NCI-H1436 treated with DMSO at 0.1 percent for 48 hours (cell line): ENCODE data around the gene MAN1A1.

Experiments used
- DNase-seq: peaks from one replicate; lab custom pipeline; 2025; lab: John Stamatoyannopoulos, UW

The MAN1A1 gene

DNA sequence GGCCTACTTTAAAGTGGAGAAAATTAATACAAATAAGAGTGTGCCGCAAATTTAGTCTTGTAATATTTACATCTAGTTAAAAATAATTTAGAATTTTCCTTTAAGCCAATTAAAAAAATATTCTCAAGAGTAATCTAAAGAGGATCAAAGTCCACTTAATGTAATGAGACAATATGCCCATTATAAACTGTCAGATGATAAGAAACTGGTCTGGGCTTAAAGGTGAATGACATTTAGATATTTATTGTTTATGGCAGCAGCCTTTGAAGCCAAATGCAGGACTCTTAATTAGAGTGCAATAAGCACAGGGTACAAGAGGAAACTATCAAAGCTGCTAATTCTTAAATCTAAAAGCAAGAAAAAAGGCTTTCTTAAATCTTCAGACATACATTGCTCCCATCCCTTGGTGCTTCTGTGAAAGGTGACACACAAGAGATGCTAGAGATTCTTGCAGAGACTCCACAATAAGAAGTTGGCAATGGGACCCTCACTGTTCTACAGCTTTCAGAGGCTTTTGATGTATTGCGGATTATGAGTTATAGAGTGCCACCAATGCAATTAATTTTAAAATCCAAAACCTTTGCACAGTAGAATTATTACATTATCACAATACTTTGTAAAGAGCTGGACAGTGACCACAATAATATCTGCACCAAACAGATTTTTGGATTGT is 116.1 kb downstream of the MAN1A1 start:
- DNase-seq, result no peak

DNA sequence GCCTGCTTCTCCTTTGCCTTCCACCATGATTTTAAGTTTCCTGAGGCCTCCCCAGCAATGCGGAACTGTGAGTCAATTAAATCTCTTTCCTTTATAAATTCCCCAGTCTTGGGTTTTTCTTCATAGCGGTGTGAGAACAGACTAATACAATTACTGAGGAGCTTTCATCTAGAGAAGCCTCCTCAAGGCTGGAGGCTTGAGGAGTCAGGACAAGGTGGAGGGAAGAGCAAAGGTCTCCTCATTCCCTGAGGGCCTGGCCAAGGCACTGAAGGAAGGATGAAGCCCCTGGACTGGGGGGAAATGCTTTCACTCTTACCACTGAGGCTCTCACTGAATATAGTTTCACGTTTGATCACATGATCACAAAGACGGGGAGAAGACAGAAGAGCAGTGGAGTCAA is 118.2 kb downstream of the MAN1A1 start:
- no peak for DNase-seq

DNA sequence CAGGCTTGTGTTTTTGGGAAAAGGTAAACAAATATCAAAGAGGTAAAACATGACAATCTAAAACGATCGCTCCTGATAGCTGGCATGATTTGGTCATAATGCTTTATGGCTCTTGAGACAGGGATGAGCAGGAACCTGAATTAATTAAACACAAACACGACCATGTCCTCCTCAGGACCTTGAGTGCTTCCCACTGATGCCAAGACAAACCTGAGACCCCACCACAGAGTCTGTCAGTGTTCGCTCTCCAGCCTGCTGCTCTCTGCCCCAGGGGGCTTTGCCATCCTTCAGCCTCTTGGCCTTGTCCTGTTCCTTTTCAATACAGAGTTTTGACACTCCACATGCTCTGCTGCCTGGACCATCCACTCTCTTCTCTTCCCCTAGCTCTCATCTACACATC is 119.4 kb downstream of the MAN1A1 start:
- no peak for DNase-seq

DNA sequence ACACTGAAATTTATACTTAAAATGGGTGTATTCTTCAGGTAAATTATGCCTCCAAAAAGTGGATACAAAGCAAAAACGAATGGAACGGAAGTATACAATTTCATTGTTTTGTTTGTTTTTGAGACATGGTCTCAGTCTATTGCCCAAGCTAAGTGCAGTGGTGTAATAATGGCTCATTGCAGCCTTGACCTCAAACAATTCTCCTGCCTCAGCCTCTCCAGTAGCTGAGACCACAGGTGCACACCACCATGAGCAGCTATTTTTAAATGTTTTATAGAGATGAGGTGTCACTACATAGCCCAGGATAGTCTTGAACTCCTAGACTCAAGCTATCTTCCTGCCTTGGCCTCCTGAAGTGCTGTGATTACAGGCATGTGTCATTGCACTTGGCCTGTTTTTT is 122.2 kb downstream of the MAN1A1 start:
- no peak for DNase-seq

DNA sequence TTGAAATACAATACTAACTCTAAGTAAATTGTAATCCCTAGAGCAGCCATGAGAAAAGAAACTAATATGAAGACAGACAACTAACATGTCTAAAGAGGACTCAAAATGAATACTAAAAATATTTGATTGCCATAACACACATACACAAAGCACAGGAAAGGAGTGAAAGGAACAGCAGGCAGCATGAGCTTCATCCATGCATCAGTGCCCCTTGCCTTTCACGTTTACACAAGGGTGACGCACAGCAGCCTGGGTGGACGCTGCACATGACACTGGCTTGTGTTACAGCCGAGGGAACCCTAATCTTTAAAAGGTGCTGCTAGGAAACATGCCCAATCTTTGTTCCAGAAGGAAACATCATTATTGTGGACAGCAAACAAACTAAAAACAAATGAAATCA is 123.5 kb downstream of the MAN1A1 start:
- no peak for DNase-seq

DNA sequence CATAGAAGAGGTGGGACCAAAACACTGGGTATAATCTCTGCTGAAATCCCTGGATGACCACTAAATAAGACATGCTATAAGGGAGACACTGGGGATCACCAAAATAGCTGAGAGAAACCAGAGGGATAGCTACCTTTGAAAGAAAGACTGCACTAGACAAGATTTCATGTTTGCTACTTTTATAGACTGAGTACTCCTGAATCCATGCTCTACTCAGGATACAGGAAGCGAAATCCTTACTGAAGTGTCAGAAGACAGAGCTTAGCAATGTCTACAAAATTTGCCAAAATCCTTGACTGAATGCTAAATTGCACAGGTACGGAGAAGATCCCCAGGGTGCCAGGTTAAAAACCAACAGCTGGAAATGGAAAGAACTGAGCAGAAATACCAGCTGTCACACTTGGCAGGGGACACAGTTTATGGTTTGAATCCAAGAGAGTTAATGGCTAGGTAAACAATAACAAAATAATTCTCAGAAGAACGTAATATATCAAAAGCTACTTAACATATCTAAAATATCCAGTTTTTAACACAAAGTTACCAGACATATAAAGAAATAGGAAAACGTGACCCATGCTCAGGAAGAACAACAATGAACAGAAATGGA is 125.4 kb downstream of the MAN1A1 start:
- no peak for DNase-seq

DNA sequence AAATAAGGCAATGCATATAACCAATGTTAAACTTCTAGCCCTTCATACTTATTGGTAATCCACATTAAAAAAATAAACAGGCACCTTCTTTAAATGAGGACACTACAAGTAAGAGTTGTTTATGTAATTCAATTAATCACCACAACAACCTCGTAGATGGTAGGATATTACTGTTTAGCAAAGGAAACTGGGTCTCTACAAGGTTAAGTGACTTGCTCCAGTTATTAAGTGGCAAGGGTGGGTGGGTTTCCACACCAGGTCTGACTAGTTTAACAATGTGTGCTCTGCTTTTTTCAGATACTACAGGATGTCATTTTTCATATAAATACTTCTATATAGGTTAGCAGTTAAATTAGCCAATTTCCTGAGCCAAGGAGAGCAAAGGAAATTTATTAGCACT is 129.1 kb downstream of the MAN1A1 start:
- no peak for DNase-seq

DNA sequence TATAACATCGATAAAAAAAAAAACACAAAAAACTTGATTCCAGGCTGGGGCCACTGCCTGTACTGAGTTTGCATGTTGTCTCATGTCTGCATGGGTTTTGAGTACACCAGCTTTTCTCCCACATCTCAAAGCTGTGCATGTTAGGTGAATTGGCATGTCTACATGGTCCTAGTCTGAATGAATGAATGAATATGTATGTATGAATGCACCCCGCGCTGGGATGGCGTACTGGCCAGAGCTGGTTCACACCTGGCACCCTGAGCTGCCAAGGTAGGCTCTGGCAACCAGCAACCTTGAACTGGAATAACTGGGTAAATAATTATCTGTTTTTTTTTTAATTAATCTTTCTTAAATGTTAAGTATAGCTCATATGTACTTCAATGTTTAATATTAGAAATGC is 131.0 kb downstream of the MAN1A1 start:
- DNase-seq, result no peak

DNA sequence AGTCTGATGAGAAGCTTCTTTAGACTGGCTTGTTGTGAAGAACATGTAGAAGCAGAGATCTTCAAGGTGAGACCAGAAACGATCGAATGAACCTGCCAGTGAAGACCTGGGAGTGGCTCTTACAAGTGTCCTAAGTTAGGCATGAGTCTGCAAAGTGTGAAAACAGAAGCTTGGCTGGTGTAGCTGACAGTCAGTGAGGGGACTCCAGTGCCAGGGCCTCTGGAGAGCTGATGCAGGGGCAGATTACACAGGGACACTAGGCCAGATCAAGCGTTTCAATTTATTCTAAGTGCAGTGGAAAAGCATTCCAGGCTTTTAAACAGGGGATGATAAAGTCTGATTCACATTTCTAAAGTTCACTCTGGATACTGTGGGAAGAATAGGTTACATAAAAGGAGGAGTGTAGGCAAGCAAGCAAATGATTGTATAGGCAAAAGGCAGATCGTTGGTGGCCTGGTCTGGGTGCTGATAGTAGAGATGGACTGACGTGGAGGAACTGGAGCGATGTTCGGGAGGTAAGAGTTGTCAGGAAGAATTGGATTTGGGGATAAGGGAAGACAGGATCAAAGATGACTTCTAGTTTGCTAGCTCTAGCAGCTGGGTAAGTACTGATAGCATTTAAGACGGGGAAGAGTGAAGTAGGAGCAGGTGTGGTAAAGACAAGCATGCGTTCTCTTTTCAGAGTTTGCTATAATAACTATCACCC is 133.5 kb downstream of the MAN1A1 start:
- DNase-seq, result no peak

DNA sequence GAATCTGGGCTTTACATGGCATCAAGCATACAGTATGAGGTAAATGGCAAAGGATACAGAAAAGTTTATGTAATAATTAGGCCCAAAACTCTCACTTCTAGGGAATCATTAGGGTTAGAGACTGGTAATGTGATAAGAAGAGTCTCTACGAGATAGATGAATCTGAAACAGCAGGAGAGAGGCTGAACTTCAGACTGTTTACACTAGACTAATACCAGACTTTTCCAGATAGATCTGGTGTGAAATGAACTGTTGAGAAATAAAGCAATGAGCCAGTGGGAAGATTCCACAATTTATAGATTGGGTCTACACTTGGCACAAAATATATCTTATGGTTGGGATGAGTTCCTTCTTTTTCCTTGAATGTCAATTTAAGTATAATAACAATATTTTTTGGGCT is 134.3 kb downstream of the MAN1A1 start:
- DNase-seq, result no peak

DNA sequence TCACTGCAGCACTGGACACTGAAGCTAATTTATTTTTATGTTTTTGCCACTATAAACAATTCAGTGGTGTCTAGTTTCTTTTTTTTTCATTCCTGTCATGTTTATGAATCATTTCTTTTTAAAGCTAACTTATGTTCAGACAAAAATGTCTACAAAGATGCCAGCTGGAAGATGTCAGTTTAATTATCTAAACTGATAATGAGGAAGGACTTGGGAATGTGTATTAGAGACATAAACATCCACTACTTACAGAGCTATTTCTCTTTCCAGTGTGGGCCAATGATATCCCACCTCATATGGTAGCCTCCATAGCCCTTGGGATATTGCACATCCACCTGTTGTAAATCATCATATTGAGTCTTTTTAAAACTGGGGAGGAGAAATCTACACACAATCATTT is 139.0 kb downstream of the MAN1A1 start:
- DNase-seq, result no peak

DNA sequence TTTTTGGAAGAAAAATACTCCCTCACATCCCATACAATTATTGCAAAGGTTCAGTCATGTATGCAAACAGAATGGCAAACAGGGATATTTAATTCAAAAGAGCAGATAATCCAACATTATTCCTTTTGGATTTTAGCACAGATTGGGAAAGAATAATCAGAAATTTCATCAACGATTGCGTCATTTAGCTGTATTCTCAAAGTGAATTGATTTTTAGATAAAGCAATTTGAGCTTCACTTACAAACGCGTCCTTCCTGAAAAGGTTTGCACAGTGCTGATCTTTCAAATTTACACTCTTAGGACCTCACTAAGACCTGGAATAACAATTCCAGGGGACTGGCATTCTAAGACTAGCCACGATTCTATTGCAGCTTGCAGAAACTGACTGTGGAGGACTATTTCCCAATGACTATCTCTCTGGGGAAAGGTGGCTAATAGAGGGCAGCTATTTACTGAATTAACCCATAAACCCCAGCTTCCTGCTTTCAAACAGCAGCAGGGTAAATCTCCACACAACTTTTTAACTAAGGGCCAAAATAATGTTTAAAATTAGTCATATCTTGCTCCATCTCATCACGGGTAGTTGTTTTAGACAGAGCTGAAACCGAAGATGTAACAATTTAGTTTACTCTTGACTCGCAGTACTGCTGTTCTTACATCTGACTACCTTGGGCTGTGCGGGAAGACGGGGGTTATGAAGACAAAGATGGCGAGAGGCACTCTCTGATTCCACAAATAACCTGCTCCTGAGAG is 139.9 kb downstream of the MAN1A1 start:
- DNase-seq, result no peak

DNA sequence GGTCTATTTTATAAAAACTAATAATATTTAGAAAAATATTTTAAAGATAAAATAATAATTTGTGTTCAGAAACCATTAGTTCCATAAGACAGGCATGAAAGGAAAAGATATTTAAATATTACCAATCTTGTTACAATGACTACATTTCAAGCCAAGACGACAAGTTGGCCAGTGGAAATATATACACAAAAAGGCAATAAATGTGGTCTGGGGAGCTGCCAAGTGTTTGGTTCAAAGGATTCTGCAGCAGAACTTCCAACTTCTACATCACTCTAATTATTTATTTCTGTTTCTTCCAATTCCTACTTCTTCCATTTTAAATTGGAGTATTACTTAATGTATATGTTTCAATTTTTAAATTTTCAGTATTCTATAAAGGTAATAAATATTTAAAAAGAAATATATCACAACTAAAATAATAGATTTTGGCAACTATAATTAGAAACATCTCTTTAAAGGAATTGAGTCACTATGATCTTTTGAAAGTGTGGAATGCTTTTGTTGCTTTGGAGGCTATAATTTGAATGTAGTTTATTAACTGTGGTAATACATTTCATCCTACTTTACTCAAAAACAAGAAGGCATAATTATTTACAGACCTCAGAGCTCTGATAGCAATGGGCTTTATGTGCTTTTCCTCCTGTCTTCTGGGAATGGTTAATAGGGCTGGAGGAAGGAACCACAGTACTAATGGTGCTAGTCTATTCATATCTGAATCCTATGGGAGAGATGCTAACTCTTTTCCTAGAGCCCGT is 141.4 kb downstream of the MAN1A1 start:
- no peak for DNase-seq

DNA sequence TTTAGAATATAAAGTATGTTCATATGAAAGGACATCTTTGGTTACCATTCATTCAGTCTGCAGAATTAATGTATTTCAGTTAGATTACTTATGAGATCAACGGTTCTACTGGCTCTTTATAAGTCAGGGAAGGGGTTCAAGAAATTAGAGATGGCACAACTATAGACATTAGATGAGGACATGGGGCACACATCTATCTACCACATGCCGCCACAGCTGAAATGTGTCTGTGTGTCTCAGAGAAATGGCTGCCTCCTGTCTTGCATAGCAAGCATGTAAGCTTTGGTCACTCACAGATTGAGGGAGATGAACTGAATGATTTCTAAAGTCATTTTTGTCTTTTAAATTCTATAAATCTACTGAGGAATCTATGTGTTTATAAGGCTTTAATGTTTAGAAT is 142.2 kb downstream of the MAN1A1 start:
- DNase-seq, result no peak

DNA sequence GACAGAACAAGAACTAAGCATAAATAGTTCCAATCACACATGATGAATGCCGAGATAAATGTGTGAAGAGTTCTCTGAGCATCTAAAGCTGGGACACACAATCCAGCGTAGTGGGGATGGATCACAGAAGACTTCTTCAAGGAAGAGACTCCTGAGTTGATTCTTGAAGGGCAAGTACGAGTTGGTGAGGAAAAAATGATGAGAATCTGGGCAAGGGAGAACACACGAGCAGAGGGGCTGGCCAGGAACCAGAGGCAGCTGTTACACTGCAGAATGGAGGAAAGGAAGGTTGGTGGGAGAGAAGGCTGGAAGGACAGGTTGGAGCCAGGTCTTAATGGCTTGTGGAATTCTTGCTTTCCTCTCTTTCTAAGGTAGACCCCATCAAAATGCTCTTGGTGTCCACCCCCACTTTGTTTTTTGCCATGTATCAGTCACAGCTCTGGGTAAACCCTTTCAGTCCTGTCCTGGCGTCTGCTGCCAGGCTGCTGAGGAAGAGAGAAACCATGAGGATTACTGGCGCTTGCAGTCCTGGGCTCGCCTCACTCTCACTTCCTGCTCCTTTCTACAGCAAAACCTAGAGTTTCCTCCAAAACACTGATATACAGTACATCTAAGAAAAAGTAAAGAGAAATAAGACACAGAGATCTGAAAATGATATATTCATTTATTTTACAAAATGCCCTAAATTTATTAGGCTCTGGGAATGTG is 143.5 kb downstream of the MAN1A1 start:
- no peak for DNase-seq

DNA sequence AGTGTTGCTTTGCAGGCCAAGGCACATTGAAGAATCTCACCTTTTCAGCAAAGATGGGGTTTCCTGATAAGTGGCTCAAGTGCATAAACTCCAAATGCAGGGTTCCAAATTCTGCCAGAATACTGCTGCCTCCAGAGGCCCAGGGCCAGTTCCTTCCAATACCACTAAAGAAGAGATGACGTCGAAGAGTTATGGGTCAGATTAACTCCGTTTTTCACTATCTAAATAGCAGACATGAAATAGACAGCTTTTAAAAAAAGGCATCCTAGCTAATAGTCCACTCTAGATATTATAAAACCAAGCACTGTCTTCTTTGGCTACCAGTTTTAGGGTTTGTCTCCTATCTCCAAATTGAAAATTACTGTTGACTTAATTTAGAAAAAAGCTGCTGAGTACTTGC is 144.8 kb downstream of the MAN1A1 start:
- no peak for DNase-seq

DNA sequence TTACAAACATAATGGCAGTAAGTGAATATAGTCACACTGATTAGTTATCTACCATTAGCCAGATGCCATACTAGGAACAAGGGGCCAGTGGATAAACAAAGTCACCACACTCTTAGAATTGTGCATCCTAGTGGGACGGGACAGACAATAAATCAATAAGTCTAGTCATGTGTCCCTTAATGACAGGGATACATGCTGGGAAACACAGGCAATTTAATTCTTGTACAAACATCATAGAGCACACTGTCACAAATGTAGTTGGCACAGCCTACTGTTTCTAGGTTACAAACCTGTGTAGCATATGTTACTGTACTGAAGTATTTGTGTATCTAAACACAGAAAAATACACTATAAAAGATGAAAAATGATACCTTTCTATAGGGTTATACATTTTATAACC is 148.1 kb downstream of the MAN1A1 start:
- DNase-seq, result no peak

DNA sequence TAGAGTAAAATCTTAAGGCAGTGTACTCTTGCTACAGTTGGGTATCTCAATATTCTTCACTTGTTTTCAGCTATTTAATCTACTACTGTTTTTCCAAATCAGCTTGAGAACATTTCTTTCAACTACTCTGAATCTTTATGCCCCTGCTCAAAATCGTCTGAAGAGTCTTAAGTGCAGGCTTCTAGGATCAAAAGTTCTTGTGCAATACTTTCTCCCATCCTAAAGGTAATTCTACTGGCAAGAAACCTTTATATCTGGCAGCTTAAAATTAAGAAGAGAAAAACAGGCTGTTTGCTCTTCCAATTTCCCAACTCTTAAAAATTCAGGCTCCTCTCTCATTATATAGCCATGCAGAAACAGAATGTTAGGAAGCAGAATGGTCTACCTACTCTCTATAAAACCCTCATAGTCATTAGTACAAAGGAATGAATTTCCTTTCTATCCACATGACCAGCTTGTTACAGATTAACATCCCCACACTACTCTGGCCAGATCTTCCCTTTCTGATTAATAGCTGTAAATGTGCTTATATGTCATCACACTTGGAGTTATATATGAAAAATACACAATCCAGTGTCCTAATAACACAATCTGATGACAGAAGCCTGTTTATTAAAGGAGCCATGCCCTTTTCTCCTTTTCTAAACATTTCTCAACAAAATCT is 148.9 kb downstream of the MAN1A1 start:
- DNase-seq, result no peak

DNA sequence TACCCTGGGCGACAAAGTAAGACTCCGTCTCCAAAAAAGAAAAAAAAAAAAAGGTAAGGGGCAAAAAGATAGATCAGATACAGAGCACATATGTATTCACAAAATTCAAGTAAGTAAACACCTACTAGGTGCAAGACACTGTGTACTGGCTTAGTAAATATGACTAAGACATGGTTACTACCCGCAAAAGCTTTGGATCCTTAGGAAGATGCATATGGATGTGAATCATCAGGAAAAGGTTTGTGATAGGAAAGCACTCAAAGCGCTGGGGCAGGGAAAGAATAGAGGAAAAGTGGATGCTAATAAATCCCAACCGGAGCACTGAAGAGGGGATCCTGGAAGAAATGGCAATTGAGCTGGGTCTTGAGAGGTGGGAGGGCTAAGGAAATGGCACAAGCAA is 152.3 kb downstream of the MAN1A1 start:
- no peak for DNase-seq

DNA sequence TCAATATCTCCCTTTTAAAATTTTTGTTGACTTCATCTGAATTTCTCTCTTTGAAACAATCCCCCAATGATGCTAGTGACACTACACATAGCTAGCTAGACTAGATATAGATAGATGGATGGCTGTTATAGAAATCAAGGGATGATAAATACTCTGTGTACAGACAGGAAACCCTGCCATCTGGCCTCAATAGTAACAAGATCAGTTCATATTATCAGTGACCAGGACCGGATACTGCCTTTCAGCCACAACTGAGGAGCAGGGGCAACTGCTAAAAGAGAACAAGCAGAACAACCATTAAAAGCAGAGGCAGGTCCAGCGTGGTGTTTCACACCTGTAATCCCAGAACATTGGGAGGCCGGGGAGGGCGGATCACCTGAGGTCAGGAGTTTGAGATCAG is 152.8 kb downstream of the MAN1A1 start:
- no peak for DNase-seq

DNA sequence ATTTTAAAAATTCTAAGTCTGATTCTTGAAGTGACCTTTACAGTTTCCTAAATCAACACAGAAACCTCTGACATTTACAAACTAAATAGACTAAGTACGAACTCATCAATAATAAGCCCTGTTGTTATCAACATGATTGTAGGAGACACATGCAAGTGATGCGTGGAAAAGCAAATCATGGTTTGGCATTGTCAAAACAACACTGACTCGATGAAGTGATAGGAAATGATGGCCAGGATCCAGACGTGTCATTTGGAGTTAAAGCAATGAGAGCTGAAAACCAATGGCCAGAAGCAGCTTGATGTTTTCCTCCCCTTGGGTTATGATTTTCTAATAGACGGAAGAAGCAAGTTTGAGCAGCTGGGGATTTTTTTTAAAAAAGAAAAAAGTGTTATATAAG is 153.7 kb downstream of the MAN1A1 start:
- no peak for DNase-seq
